Mammary epithelial cell (primary cell): ENCODE data around the gene HS3ST5.

ENCODE experiments used
- EZH2 ChIP-seq: IDR thresholded peaks from 2 replicates; pipeline ENCODE4 v1.6.1; 2012; ENCODE audit warnings: low read length, inconsistent platforms, borderline replicate concordance
- TF ChIP-seq, protein P1 (sequence below), 2 donors: IDR thresholded peaks in 1 of 2; conservative IDR thresholded peaks in 1 of 2; 2 replicates each; pipeline ENCODE4 v1.5.1; 2011 to 2012; ENCODE audit warnings: inconsistent platforms in 2 of 2, low read length in 2 of 2, mild to moderate bottlenecking in 2 of 2, control low read depth in 1 of 2, low read depth in 1 of 2; ENCODE audit not compliant: insufficient read depth in 1 of 2; ENCODE audit errors: extremely low read depth in 1 of 2

DNA sequence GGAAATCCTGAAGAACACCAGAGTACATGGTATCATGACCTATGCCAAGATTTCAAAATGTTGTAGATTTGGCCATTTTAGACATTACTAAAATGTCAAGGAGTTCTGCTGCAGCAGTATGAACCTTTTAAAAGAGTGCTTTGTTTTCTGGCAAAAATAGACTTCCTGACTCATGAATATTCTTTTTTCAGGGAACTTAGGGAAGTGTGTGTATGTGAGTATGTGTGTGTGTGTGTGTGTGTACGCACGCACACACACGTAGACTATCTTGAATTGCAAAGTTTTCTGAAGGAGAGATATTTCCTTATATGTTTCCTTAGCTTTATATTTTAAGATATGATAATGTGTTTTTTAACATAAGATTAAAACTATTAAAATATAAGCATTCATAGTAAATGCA is 161.2 kb downstream of the HS3ST5 start:
- TF ChIP-seq, protein P1, sequence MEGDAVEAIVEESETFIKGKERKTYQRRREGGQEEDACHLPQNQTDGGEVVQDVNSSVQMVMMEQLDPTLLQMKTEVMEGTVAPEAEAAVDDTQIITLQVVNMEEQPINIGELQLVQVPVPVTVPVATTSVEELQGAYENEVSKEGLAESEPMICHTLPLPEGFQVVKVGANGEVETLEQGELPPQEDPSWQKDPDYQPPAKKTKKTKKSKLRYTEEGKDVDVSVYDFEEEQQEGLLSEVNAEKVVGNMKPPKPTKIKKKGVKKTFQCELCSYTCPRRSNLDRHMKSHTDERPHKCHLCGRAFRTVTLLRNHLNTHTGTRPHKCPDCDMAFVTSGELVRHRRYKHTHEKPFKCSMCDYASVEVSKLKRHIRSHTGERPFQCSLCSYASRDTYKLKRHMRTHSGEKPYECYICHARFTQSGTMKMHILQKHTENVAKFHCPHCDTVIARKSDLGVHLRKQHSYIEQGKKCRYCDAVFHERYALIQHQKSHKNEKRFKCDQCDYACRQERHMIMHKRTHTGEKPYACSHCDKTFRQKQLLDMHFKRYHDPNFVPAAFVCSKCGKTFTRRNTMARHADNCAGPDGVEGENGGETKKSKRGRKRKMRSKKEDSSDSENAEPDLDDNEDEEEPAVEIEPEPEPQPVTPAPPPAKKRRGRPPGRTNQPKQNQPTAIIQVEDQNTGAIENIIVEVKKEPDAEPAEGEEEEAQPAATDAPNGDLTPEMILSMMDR (conservative IDR thresholded peaks at IDR 0.05 in 1 of 2, IDR thresholded peaks at IDR 0.05 in 1 of 2; ENCODE audit: extremely low read depth in 1 of 2, insufficient read depth in 1 of 2, low read depth in 1 of 2, low read length in 2 of 2), result no peak
- TF ChIP-seq EZH2, result no peak
